ENCODE data around the gene ERFE.

Gene ERFE

GRCh38 chr2:238140040-238140439 is 18.7 kb upstream of the ERFE start:
- DNase-seq = no peak

- no peak for DNase-seq
These were observed 17.8 kb upstream of the ERFE start for GRCh38 chr2:238140721-238141540.

- DNase-seq = no peak
These were observed 17.0 kb upstream of the ERFE start for GRCh38 chr2:238141541-238142318.

- no peak for DNase-seq
These were observed 16.2 kb upstream of the ERFE start for GRCh38 chr2:238142382-238143205.

GRCh38 chr2:238143239-238143951 is 15.4 kb upstream of the ERFE start:
- peak; percentile 57 for DNase-seq

- no peak for DNase-seq
These were observed 14.5 kb upstream of the ERFE start for GRCh38 chr2:238144262-238144661.

- no peak for DNase-seq
These were observed 13.7 kb upstream of the ERFE start for GRCh38 chr2:238145046-238145445.

- DNase-seq = no peak
These were observed 12.9 kb upstream of the ERFE start for GRCh38 chr2:238145851-238146250.

GRCh38 chr2:238146884-238147544 is 11.8 kb upstream of the ERFE start:
- no peak for DNase-seq

GRCh38 chr2:238148981-238149380 is 9.8 kb upstream of the ERFE start:
- DNase-seq = no peak

- DNase-seq = no peak
These were observed 8.8 kb upstream of the ERFE start for GRCh38 chr2:238149841-238150572.

- no peak for DNase-seq
These were observed 8.1 kb upstream of the ERFE start for GRCh38 chr2:238150686-238151085.

GRCh38 chr2:238151205-238151604 is 7.6 kb upstream of the ERFE start:
- no peak for DNase-seq

- DNase-seq = no peak
These were observed 7.0 kb upstream of the ERFE start for GRCh38 chr2:238151628-238152235.

GRCh38 chr2:238152771-238153688 is 5.7 kb upstream of the ERFE start:
- no peak for DNase-seq

- no peak for DNase-seq
These were observed 4.2 kb upstream of the ERFE start for GRCh38 chr2:238154570-238154969.

- DNase-seq = no peak
These were observed 3.6 kb upstream of the ERFE start for GRCh38 chr2:238155051-238155760.

- DNase-seq = no peak
These were observed 2.7 kb upstream of the ERFE start for GRCh38 chr2:238155761-238156694.
